ENCODE results near the gene ITPK1. TPM values are rescaled to one million over a fixed set of nuclear protein-coding genes. Genes with fewer than 3 reads are reported as not detected.
A peak's percentile ranks its signal among the peaks of the same experiment; 100 is the strongest.
"Not testable (repeated sequence)": the region's sequence is repeated elsewhere in the genome, so short reads cannot be mapped to it uniquely, and the experiment has no call there.

ITPK1 gene
- total RNA-seq, 1 donor from 2014 or later: 112 TPM

GRCh38 chr14:93146119-93146518, 30.4 kb upstream of the ITPK1 start:
- H3K36me3 ChIP-seq: no peaks in the 10 kb centered on the region
- H3K27ac ChIP-seq (replicated peaks): no peak overlapping the region
- no peaks in the 10 kb centered on the region for H3K9me3 ChIP-seq (replicated peaks)
- TF ChIP-seq CTCF (IDR thresholded peaks at IDR 0.05; ENCODE audit: borderline replicate concordance): no peak
- no peak overlapping the region for H3K4me3 ChIP-seq
- H3K27me3 ChIP-seq (ENCODE audit: low read depth): no peaks in the 10 kb centered on the region
- DNase-seq: no peak
- intact Hi-C loops (cut with micrococcal nuclease): no loop called here
- H3K4me1 ChIP-seq: no peaks in the 10 kb centered on the region

GRCh38 chr14:93142854-93143652, 27.3 kb upstream of the ITPK1 start:
- H3K4me1 ChIP-seq: peaks cover 10% of the 10 kb centered on the region
- H3K27ac ChIP-seq (replicated peaks): no peak overlapping the region
- no peak for DNase-seq
- no peaks in the 10 kb centered on the region for H3K36me3 ChIP-seq
- H3K9me3 ChIP-seq (replicated peaks): no peaks in the 10 kb centered on the region
- intact Hi-C loops (cut with micrococcal nuclease): no loop called here
- no peaks in the 10 kb centered on the region for H3K27me3 ChIP-seq (ENCODE audit: low read depth)
- no peak overlapping the region for H3K4me3 ChIP-seq
- TF ChIP-seq CTCF (IDR thresholded peaks at IDR 0.05; ENCODE audit: borderline replicate concordance): no peak

GRCh38 chr14:93137864-93138263, 22.1 kb upstream of the ITPK1 start:
- H3K4me3 ChIP-seq: no peak overlapping the region
- intact Hi-C loops (cut with micrococcal nuclease): loop anchor here (5.0 kb wide), 1 partner anchor 186 kb away; no protein-coding TSS in a partner anchor
- H3K4me1 ChIP-seq: peaks cover 24% of the 10 kb centered on the region
- H3K9me3 ChIP-seq (replicated peaks): no peaks in the 10 kb centered on the region
- DNase-seq: peak; percentile 63
- TF ChIP-seq CTCF (IDR thresholded peaks at IDR 0.05; ENCODE audit: borderline replicate concordance): peak; percentile 45
- no peaks in the 10 kb centered on the region for H3K27me3 ChIP-seq (ENCODE audit: low read depth)
- no peaks in the 10 kb centered on the region for H3K36me3 ChIP-seq
- no peak overlapping the region for H3K27ac ChIP-seq (replicated peaks)

- H3K4me3 ChIP-seq; DNase-seq; H3K27ac ChIP-seq (replicated peaks); H3K9me3 ChIP-seq (replicated peaks); H3K27me3 ChIP-seq (ENCODE audit: low read depth); H3K36me3 ChIP-seq: not testable (repeated sequence)
- intact Hi-C loops (cut with micrococcal nuclease): loop anchor here (5.0 kb wide), 1 partner anchor 184 kb away; no protein-coding TSS in a partner anchor
- peaks cover 24% of the 10 kb centered on the region for H3K4me1 ChIP-seq
Observed at GRCh38 chr14:93136508-93136907, 20.8 kb upstream of the ITPK1 start.

- no peak for TF ChIP-seq CTCF (IDR thresholded peaks at IDR 0.05; ENCODE audit: borderline replicate concordance)
- Histone ChIP-seq H3K4me3 (no peak overlapping the region), H3K27ac (replicated peaks) (peak overlapping the region; percentile 32), H3K9me3 (replicated peaks) (no peaks in the 10 kb centered on the region), H3K4me1 (peaks cover 24% of the 10 kb centered on the region), H3K27me3 (ENCODE audit: low read depth) (no peaks in the 10 kb centered on the region), H3K36me3 (no peaks in the 10 kb centered on the region)
- no peak for DNase-seq
- intact Hi-C loops (cut with micrococcal nuclease): loop anchor here (5.0 kb wide), 1 partner anchor 184 kb away; no protein-coding TSS in a partner anchor
Observed at GRCh38 chr14:93136009-93136408, 20.3 kb upstream of the ITPK1 start.

GRCh38 chr14:93135399-93135798, 19.7 kb upstream of the ITPK1 start:
- peaks cover 24% of the 10 kb centered on the region for H3K4me1 ChIP-seq
- no peak for TF ChIP-seq CTCF (IDR thresholded peaks at IDR 0.05; ENCODE audit: borderline replicate concordance)
- intact Hi-C loops (cut with micrococcal nuclease): loop anchor here (5.0 kb wide), 1 partner anchor 183 kb away; no protein-coding TSS in a partner anchor
- no peak for DNase-seq
- H3K4me3 ChIP-seq: no peak overlapping the region
- H3K36me3 ChIP-seq: no peaks in the 10 kb centered on the region
- H3K27me3 ChIP-seq (ENCODE audit: low read depth): no peaks in the 10 kb centered on the region
- H3K27ac ChIP-seq (replicated peaks): peak overlapping the region; percentile 32
- H3K9me3 ChIP-seq (replicated peaks): no peaks in the 10 kb centered on the region
